ENCODE data around the gene TMEM19. TPM values are rescaled to one million over a fixed set of nuclear protein-coding genes. Genes with fewer than 3 reads are reported as not detected.

Gene TMEM19
- total RNA-seq, 1 experiment from 2014 or later, result 14.3 TPM

GRCh38 chr12:71661977-71662530, 23.8 kb upstream of the TMEM19 start:
- Histone ChIP-seq H3K4me3 (ENCODE audit: low read length) (peak overlapping the region; percentile 95), H3F3A (ENCODE audit: low read length, unreplicated experiment) (no peaks in the 10 kb centered on the region), H3K27ac (ENCODE audit: low read length) (no peak overlapping the region), H3K4me2 (ENCODE audit: low read length) (peak overlapping the region; percentile 97), H3K27me3 (ENCODE audit: low read length) (no peaks in the 10 kb centered on the region), H2AFZ (ENCODE audit: low read length) (no peak overlapping the region), H3K36me3 (ENCODE audit: low read depth, low read length) (peaks cover 26% of the 10 kb centered on the region), H4K20me1 (ENCODE audit: low read length) (peaks cover 18% of the 10 kb centered on the region), H3K9me3 (ENCODE audit: low read length) (no peaks in the 10 kb centered on the region), H3K9ac (ENCODE audit: low read length) (peak overlapping the region; percentile 95), H3K79me2 (ENCODE audit: low read length) (peaks cover 81% of the 10 kb centered on the region), H3K4me1 (ENCODE audit: insufficient read depth, low read length) (peaks cover 18% of the 10 kb centered on the region), H3K9me2 (replicated peaks; ENCODE audit: low read length) (no peaks in the 10 kb centered on the region)
- intact Hi-C loops (cut with micrococcal nuclease), result loop anchor here (2.0 kb wide), 2 partner anchors 25 to 93 kb away; partner anchors contain the start of genes RAB21 and TMEM19
- CTCF ChIA-PET, result interaction anchor here (0.6 to 1.4 kb wide), 2 partner anchors 22 to 24 kb away, joined by 4 to 5 read pairs; partner anchors contain the start of gene TMEM19
- POLR2A ChIA-PET (ENCODE audit: unreplicated experiment), result no interaction called here
- BruUV-seq (replicated peaks), result no TSS peak
- no peak for TF ChIP-seq EZH2phosphoT487 (IDR thresholded peaks at IDR 0.05; ENCODE audit: borderline replicate concordance, low read length)
- no peak for TF ChIP-seq CTCF (conservative IDR thresholded peaks at IDR 0.05; ENCODE audit: low read depth, low read length)
- TF ChIP-seq EZH2 (IDR thresholded peaks at IDR 0.05; ENCODE audit: low read length, unreplicated experiment), result no peak
- DNase-seq, result no peak
- ATAC-seq, result no peak

- H3K36me3 ChIP-seq (ENCODE audit: low read depth, low read length), result peaks cover 25% of the 10 kb centered on the region
- H3K4me2 ChIP-seq (ENCODE audit: low read length), result peak overlapping the region; percentile 97
- TSS peak; percentile 80 for BruUV-seq (replicated peaks)
- H3K4me1 ChIP-seq (ENCODE audit: insufficient read depth, low read length), result peaks cover 18% of the 10 kb centered on the region
- H3K79me2 ChIP-seq (ENCODE audit: low read length), result peaks cover 75% of the 10 kb centered on the region
- H3K27ac ChIP-seq (ENCODE audit: low read length), result peak overlapping the region; percentile 87
- DNase-seq (peak; percentile 57), ATAC-seq (peak; percentile 13)
- H3F3A ChIP-seq (ENCODE audit: low read length, unreplicated experiment), result no peaks in the 10 kb centered on the region
- H3K9ac ChIP-seq (ENCODE audit: low read length), result peak overlapping the region; percentile 95
- no peaks in the 10 kb centered on the region for H3K9me2 ChIP-seq (replicated peaks; ENCODE audit: low read length)
- ChIA-PET CTCF (interaction anchor here (0.5 to 1.5 kb wide), 4 partner anchors 21 to 84 kb away, joined by 4 to 6 read pairs (median 4); partner anchors contain the start of gene TMEM19), POLR2A (ENCODE audit: unreplicated experiment) (interaction anchor here (0.5 kb wide), 1 partner anchor 94 kb away, joined by 10 read pairs; no protein-coding TSS in a partner anchor)
- TF ChIP-seq CTCF (conservative IDR thresholded peaks at IDR 0.05; ENCODE audit: low read depth, low read length), result no peak
- no peak for TF ChIP-seq EZH2 (IDR thresholded peaks at IDR 0.05; ENCODE audit: low read length, unreplicated experiment)
- no peak for TF ChIP-seq EZH2phosphoT487 (IDR thresholded peaks at IDR 0.05; ENCODE audit: borderline replicate concordance, low read length)
- H3K27me3 ChIP-seq (ENCODE audit: low read length), result no peaks in the 10 kb centered on the region
- H2AFZ ChIP-seq (ENCODE audit: low read length), result peak overlapping the region; percentile 70
- intact Hi-C loops (cut with micrococcal nuclease), result loop anchor here (2.0 kb wide), 2 partner anchors 24 to 92 kb away; partner anchors contain the start of genes RAB21 and TMEM19
- peaks cover 18% of the 10 kb centered on the region for H4K20me1 ChIP-seq (ENCODE audit: low read length)
- no peaks in the 10 kb centered on the region for H3K9me3 ChIP-seq (ENCODE audit: low read length)
- H3K4me3 ChIP-seq (ENCODE audit: low read length), result peak overlapping the region; percentile 95
These were observed 22.9 kb upstream of the TMEM19 start for GRCh38 chr12:71662849-71663560.

All from PC-3 (cell line).